Panc1 (cell line): ENCODE measurements around the gene TULP4. TPM values are rescaled to one million over a fixed set of nuclear protein-coding genes. Genes with fewer than 3 reads are reported as not detected.
"Not testable (repeated sequence)": the region's sequence is repeated elsewhere in the genome, so short reads cannot be mapped to it uniquely, and the experiment has no call there.

Experiments used
- ATAC-seq: fragments of 200-7000 bp; cut with Tn5 transposase; 2 replicates; pipeline ENCODE4 v1.9.1; 2020; ENCODE audit warnings: mild to moderate bottlenecking, moderate library complexity
- BruUV-seq: library from RNA; stranded (reverse); fragments of 400-500 nt; replicated peaks from 2 replicates; lab custom pipeline; 2021; lab: Mats Ljungman, UMichigan
- CTCF ChIA-PET: fragments of 300-600 bp; sonication (Branson Sonifier 250); formaldehyde crosslinking; loops from one replicate; lab custom pipeline; 2022; ENCODE audit warnings: antibody characterized with exemption; lab: Charles Lee
- POLR2A ChIA-PET: fragments of 300-600 bp; sonication (Branson Sonifier 250); formaldehyde crosslinking; loops from one replicate; lab custom pipeline; 2022; ENCODE audit warnings: antibody characterized with exemption; lab: Charles Lee
- DNase-seq: peaks from one replicate; pipeline ENCODE4 v3.0.0-alpha.2; 2010; ENCODE audit warnings: low read depth, low spot score
- H3K27ac ChIP-seq: 2 replicates; pipeline ENCODE4 v1.5.1; 2011; ENCODE audit warnings: mild to moderate bottlenecking, low read length, inconsistent platforms
- H3K27me3 ChIP-seq: fragments of 200-500 bp; sonication (Bioruptor generic); 2 replicates; pipeline ENCODE4 v1.6.0; 2014; ENCODE audit warnings: low read length, inconsistent platforms; ENCODE audit not compliant: control insufficient read depth, insufficient read depth
- H3K36me3 ChIP-seq: fragments of 200-500 bp; sonication (Bioruptor generic); 2 replicates; pipeline ENCODE4 v1.5.1; 2014; ENCODE audit warnings: inconsistent platforms, mild to moderate bottlenecking, low read length, moderate library complexity; ENCODE audit not compliant: control insufficient read depth, insufficient read depth
- H3K4me1 ChIP-seq: 2 replicates; pipeline ENCODE4 v1.5.1; 2011; ENCODE audit warnings: inconsistent platforms, mild to moderate bottlenecking, low read length, moderate library complexity; ENCODE audit not compliant: control insufficient read depth, insufficient read depth
- H3K4me3 ChIP-seq, 2 experiments: 2 replicates each; pipeline ENCODE4 v1.5.1; 2011 to 2012; ENCODE audit warnings: low read depth in 2 of 2, low read length in 2 of 2, mild to moderate bottlenecking in 2 of 2, inconsistent platforms in 1 of 2, moderate library complexity in 1 of 2
- H3K9me3 ChIP-seq: fragments of 200-500 bp; sonication (Bioruptor generic); 2 replicates; pipeline ENCODE4 v1.5.1; 2014; ENCODE audit warnings: low read depth, mild to moderate bottlenecking, inconsistent platforms, low read length, moderate library complexity; ENCODE audit not compliant: control insufficient read depth, insufficient read depth
- CTCF ChIP-seq: fragments of 450-650 bp; IDR thresholded peaks from 2 replicates; pipeline ENCODE4 v1.5.1; 2017; ENCODE audit warnings: mild to moderate bottlenecking
- POLR2AphosphoS5 ChIP-seq: IDR thresholded peaks from 2 replicates; pipeline ENCODE4 v1.6.1; 2012; ENCODE audit warnings: mild to moderate bottlenecking, low read depth, low read length, moderate library complexity
- REST ChIP-seq, 2 experiments: IDR thresholded peaks; 2 replicates each; pipeline ENCODE4 v1.6.1; 2011 to 2012; ENCODE audit warnings: low read depth in 2 of 2, control low read depth in 1 of 2, low read length in 1 of 2, mild to moderate bottlenecking in 1 of 2, moderate library complexity in 1 of 2; ENCODE audit not compliant: insufficient read depth in 1 of 2
- SIN3A ChIP-seq: IDR thresholded peaks from 2 replicates; pipeline ENCODE4 v1.6.1; 2012; ENCODE audit warnings: low read depth, mild to moderate bottlenecking, low read length, moderate library complexity, borderline replicate concordance; ENCODE audit not compliant: insufficient read depth
- TCF7L2 ChIP-seq: IDR thresholded peaks from 2 replicates; pipeline ENCODE4 v1.6.1; 2011; ENCODE audit warnings: mild to moderate bottlenecking, low read depth, low read length, inconsistent platforms
- in situ Hi-C: cut with HindIII; loops from 2 replicates; pipeline ENCODE4 v1.10.0; 2016; ENCODE audit warnings: low sequenced_read_pairs, low pct_unique_long_range_greater_than_20kb
- intact Hi-C: fragments of 100-400 bp; cut with micrococcal nuclease; formaldehyde crosslinking; loops from one replicate; pipeline ENCODE4 v1.10.0; 2022; ENCODE audit not compliant: unreplicated experiment
- total RNA-seq: library from RNA; stranded (reverse); gene quantifications from one replicate; pipeline ENCODE4 v1.2.1, GENCODE V29; 2021; ENCODE audit not compliant: unreplicated experiment

The TULP4 gene
- total RNA-seq, 1 experiment from 2014 or later, result 105 TPM

GRCh38 chr6:158391276-158391675, 79.0 kb downstream of the TULP4 start:
- H3K27me3 ChIP-seq, result no peaks in the 10 kb centered on the region
- ChIA-PET CTCF (no interaction called here), POLR2A (no interaction called here)
- ATAC-seq (no peak), DNase-seq (no peak)
- TF ChIP-seq REST (IDR thresholded peaks at IDR 0.05; ENCODE audit: insufficient read depth in 1 of 2, low read depth in 2 of 2, low read length in 1 of 2) (no peak), POLR2AphosphoS5 (no peak), CTCF (no peak), TCF7L2 (no peak), SIN3A (no peak)
- H3K4me1 ChIP-seq, result no peaks in the 10 kb centered on the region
- H3K36me3 ChIP-seq, result no peaks in the 10 kb centered on the region
- in situ Hi-C loops, result no loop called here
- no peaks in the 10 kb centered on the region; the same call in 1 of the 2 replicates for H3K9me3 ChIP-seq
- BruUV-seq, result no TSS peak
- H3K4me3 ChIP-seq, result no peak overlapping the region
- no peak overlapping the region for H3K27ac ChIP-seq
- intact Hi-C loops, result no loop called here

- H3K27me3 ChIP-seq, DNase-seq, in situ Hi-C loops, H3K9me3 ChIP-seq, CTCF ChIA-PET, POLR2A ChIA-PET, H3K27ac ChIP-seq, H3K4me1 ChIP-seq, intact Hi-C loops, H3K4me3 ChIP-seq, H3K36me3 ChIP-seq, BruUV-seq, ATAC-seq: not testable (repeated sequence)
These were observed 79.7 kb downstream of the TULP4 start for GRCh38 chr6:158391977-158392376.

GRCh38 chr6:158396136-158396535, 83.9 kb downstream of the TULP4 start:
- in situ Hi-C loops, result no loop called here
- Histone ChIP-seq H3K4me3 (no peak overlapping the region), H3K9me3 (no peaks in the 10 kb centered on the region; the same call in 1 of the 2 replicates), H3K36me3 (no peaks in the 10 kb centered on the region), H3K27ac (no peak overlapping the region), H3K27me3 (no peaks in the 10 kb centered on the region), H3K4me1 (no peaks in the 10 kb centered on the region)
- ChIA-PET POLR2A (no interaction called here), CTCF (interaction anchor here (0.8 kb wide), 1 partner anchor 123 kb away, joined by 3 read pairs; no protein-coding TSS in a partner anchor)
- intact Hi-C loops, result no loop called here
- DNase-seq (no peak), ATAC-seq (no peak)
- BruUV-seq, result TSS peak; percentile 50
- TF ChIP-seq POLR2AphosphoS5 (no peak), REST (IDR thresholded peaks at IDR 0.05; ENCODE audit: insufficient read depth in 1 of 2, low read depth in 2 of 2, low read length in 1 of 2) (no peak), TCF7L2 (no peak), SIN3A (no peak)
